Stimulated activated CD4-positive, alpha-beta T cell treated with anti-CD3 and anti-CD28 coated beads, Interleukin-1b, Interleukin-23, amount 100 ng/mL, for 1 hour (primary cell): ENCODE data around the gene SIMC1.
"Not testable (repeated sequence)": the region's sequence is repeated elsewhere in the genome, so short reads cannot be mapped to it uniquely, and the experiment has no call there.

Experiments
- DNase-seq, 2 donors: peaks; one replicate each; pipeline ENCODE4 v3.0.0-alpha.2; 2020; ENCODE audit warnings: low read depth in 2 of 2

SIMC1 gene

GRCh38 chr5:176305356-176305755 is 67.1 kb downstream of the SIMC1 start:
- not testable (repeated sequence) for DNase-seq

- DNase-seq, result no peak
Measured at GRCh38 chr5:176317534-176318374, 79.5 kb downstream of the SIMC1 start.

GRCh38 chr5:176319827-176320554 is 81.8 kb downstream of the SIMC1 start:
- no peak for DNase-seq

- DNase-seq, result no peak
Measured at GRCh38 chr5:176320577-176320976, 82.4 kb downstream of the SIMC1 start.

DNA sequence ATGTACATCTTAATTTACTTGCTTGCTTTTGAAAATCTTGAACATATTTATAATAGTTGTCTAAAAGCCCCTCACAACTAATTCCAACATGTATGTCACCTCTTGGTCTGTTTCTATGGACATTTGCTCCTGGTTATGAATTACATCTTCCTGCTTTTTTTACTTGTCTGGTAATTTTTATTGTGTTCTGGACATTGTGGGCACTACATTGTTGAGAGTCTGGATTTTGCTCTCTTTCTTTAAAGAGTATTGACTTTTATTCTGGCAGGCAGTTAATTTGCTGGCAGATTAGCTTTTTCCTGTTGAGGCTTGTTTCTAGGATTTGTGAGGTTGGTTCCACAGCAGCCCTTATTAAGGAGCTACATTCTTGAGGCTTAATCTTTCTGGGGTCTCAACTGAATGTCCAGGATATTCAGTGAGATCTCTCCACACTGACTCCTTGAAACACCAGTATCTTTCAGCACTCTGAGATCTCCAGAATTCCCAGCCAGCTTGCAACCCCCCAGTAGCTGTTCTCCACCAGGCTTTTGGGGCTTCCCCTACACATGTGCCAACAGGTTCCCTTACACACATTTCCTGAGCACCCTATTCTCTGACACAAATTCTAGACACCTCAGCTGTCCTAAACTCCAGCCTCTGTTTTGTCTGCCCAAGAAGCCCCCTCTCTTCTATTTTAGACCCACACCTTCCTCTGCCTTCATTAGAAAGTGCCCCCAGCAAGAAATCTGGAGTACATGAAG is 96.0 kb downstream of the SIMC1 start:
- no peak for DNase-seq

GRCh38 chr5:176337913-176338312 is 99.7 kb downstream of the SIMC1 start:
- no peak for DNase-seq

- DNase-seq, result no peak
Measured at GRCh38 chr5:176339304-176339703, 101.1 kb downstream of the SIMC1 start.

GRCh38 chr5:176341325-176342157 is 103.3 kb downstream of the SIMC1 start:
- no peak for DNase-seq

GRCh38 chr5:176342158-176342483 is 103.9 kb downstream of the SIMC1 start:
- DNase-seq, result no peak

DNA sequence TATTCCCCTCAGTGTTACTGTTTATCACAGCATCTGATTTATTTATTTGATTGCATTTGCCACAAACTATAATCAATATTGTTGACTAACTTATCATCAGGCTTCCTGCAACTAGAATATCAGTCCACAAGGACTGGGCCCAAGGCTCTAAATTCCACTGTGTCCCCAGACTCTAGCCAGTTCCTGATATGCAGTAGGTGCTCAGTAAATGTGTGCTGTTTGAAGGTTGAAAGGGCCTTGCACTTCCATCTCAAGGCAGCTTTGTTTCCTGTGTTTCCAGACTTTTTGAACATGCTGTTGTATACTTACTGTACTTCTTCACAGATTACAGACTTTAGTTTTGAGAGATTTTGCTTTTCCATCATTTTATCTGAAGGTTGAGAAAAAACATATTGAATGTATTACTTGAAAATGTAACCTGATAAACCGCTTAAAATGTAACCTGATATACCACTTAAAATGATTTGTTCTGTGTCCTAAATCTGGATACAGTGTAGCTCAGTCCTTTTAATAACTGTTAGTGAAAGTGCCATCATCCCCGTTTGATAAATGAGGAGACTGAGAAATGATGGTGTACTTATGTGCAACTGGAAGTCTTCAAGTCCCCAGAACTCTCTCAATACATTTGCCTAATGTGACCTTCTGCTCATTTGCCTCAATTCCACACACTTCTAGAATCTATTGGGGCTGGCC is 104.7 kb downstream of the SIMC1 start:
- DNase-seq, result no peak

GRCh38 chr5:176350416-176350815 is 112.2 kb downstream of the SIMC1 start:
- no peak for DNase-seq

DNA sequence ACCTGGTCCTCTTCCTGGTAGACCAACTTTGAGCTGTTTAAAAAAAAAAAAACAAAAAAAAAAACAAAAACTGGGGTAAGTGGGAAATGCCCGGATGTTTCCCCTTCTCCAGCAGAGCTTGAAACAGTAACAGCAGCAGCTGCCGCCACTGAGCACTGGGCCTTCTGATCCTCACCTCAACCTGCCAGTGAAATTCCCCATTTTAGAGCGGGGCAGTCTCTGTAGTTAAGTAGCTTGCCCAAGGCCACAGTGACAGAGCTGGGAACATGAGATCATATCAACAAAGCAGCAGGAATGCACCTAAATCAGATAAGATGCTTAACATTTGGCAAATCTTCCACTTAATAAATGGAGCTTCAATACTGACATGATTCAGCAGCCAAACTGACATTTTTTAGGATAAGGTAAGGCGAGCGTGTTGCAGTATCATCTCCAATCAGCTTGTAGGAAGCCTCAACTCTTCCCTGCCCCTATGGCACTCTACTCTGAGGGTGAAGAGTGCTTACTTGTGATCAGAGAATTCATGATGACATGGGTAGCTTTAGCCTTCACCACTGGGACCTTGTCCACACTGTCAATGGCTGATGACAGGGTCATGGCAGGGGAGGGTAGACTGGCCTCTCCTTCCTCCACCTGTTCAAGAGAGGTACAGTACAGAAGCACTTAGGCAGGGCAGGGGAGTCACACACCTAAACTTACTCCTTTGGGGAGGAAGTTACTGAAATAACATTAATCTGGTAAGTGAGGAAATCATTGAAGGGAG is 114.1 kb downstream of the SIMC1 start:
- DNase-seq, result no peak

DNA sequence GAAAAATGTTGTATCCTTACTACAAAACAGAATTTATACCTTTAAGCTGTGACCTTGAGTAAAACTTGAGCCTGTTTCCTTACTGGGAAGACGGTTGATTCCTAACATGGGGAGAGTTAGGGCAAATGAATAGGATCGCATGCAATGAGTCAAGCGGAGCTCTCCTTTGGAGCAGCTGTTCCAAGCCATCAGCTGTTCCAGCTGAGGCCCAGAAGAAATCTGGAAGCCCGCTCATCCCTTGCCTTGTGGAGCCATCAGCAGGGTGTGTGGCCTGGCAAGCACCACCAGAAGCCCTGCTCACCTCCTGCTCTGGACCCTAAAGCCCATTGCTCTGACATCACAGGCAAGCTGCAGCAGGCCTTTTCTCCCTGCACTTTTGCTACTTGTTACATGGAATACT is 115.3 kb downstream of the SIMC1 start:
- DNase-seq, result no peak

- DNase-seq, result no peak
Measured at GRCh38 chr5:176355400-176356178, 117.4 kb downstream of the SIMC1 start.

GRCh38 chr5:176356179-176356566 is 117.9 kb downstream of the SIMC1 start:
- DNase-seq, result no peak

DNA sequence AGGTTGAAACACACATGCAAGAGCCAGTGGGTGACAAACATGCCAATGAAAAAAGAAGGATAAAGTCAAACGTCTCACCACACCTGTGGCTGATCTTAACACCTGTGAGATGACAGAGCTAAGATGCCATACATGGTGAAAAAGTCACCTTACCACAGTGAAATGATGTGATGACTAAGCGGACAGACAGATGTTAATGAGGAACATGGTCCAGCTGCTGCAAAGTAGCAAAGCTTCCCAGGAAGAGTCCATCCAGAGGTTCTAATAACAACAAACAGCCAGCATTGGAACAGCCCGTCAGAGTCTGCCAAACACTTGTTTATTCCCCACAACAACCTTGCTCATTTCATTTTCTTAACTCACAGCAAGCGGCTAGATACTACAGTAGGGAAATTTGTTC is 121.4 kb downstream of the SIMC1 start:
- no peak for DNase-seq

DNA sequence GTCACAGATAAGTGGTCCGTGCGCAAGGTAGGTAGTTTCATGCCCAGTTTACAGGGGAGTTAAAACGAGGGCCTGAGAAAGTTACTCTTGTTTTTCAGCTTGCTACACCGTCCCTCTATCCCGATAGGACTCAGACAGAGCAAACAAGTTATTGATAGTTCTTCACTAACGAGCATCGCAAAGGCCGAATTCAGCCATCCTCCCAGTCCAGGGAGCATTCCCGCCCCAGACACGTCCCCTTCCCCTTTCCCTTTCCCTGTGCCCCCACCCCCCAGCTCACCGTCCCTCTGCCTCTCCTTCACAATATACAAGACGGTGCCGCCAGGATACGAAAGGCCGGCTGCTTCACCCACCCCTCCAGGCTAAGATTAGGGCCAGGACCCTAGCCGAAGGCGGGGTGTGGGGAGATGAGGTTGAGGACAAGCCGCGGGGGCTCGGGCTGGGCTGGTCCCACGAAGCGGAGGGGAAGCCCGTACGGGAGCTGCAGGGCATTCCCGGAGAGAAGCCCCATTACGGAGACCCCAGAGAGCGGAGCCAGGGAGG is 122.7 kb downstream of the SIMC1 start:
- DNase-seq, result no peak

DNA sequence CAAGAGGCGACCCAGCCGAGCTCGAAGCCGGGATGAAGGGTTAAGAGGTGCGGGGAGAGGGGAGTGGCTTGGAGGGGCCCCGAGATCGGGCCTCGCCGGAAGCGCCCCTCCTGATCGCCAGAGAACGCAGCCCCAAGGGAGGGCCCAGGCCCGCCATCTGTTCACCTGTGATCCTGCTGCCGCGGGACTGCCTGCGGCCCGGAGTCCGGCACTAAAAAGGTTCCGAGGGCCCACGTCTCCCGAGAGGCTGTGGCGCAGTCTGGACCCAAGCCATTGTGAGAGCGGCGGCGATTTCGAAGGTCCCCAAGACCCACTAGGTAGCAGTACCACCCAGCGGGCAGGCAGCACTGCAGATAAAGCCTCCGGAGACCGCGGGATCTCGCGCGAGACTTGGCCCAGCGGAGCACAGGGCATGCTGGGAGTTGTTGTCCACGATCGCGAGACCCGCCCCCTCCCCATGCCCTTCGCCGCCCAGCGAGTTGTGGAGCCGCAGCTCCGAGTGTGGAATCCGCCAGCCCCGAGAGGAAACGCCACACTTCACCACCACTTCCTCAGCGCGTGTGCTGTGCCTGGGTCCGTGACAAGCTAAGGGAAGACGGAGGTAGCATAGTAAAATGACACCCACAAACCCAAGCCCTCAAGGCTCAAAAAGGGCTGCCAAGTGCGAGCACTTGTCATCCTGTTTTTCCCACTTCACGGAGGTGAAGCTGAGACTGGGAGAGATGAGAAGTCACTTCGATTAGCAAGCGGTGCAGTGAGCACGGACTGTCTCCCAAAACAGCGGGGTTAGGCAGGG is 123.4 kb downstream of the SIMC1 start, which contains the start of gene KIAA1191:
Gene KIAA1191, minus strand, starts transcription at position 328 of the 796 bp plus-strand sequence. CDS start 2,256 bp downstream, outside the sequence.
- DNase-seq, result peak; percentile 82 to 85

- no peak for DNase-seq
Measured at GRCh38 chr5:176362233-176362490, 123.9 kb downstream of the SIMC1 start.
